GM12864 (cell line): ENCODE results near the gene NOTUM.
A peak's percentile ranks its signal among the peaks of the same experiment; 100 is the strongest.

Experiments used
- DNase-seq: peaks from one replicate; pipeline ENCODE4 v3.0.0-alpha.2; 2011; ENCODE audit warnings: low read depth
- H3K4me3 ChIP-seq: 2 replicates; pipeline ENCODE4 v1.5.1; 2011; ENCODE audit warnings: mild to moderate bottlenecking, low read depth, low read length, control low read depth
- CTCF ChIP-seq: IDR thresholded peaks from 2 replicates; pipeline ENCODE4 v1.5.1; 2011; ENCODE audit warnings: low read depth, mild to moderate bottlenecking, moderate library complexity, low read length, control low read depth, inconsistent platforms; ENCODE audit errors: missing control alignments

NOTUM gene

GRCh38 chr17:81980707-81981343 lies 19.8 kb upstream of the NOTUM start:
- TF ChIP-seq CTCF = no peak
- H3K4me3 ChIP-seq = no peak overlapping the region
- DNase-seq = no peak

- no peak for DNase-seq
- no peak overlapping the region for H3K4me3 ChIP-seq
- no peak for TF ChIP-seq CTCF
Observed at GRCh38 chr17:81980122-81980521, 19.1 kb upstream of the NOTUM start.

- H3K4me3 ChIP-seq = peak overlapping the region; percentile 82; the same call in 1 of the 2 replicates
- no peak for DNase-seq
- no peak for TF ChIP-seq CTCF
Observed at GRCh38 chr17:81978524-81979298, 17.7 kb upstream of the NOTUM start.

- TF ChIP-seq CTCF = no peak
- H3K4me3 ChIP-seq = peak within 1 kb of the TSS; percentile 82
- peak; percentile 58 for DNase-seq
Observed at GRCh38 chr17:81977211-81977808, 16.3 kb upstream of the NOTUM start, which contains the start of gene ASPSCR1. Gene ASPSCR1 (plus strand): TSS chr17:81977629. CDS start chr17:81977647, 18 bp downstream.

- DNase-seq = no peak
- peak overlapping the region; percentile 82 for H3K4me3 ChIP-seq
- no peak for TF ChIP-seq CTCF
Observed at GRCh38 chr17:81976332-81977210, 15.6 kb upstream of the NOTUM start.

- no peak for DNase-seq
- TF ChIP-seq CTCF = no peak
- H3K4me3 ChIP-seq = no peak overlapping the region
Observed at GRCh38 chr17:81973432-81973831, 12.4 kb upstream of the NOTUM start.
